Transverse colon (tissue), 4 donors: ENCODE data around the gene PECR. TPM values are rescaled to one million over a fixed set of nuclear protein-coding genes. Genes with fewer than 3 reads are reported as not detected.

Experiments
- DNase-seq: peaks from one replicate; pipeline ENCODE4 v3.0.0-alpha.2; 2019
- H3K27ac ChIP-seq, 4 donors: fragments of 200-600 bp; sonication (generic); 2 replicates each; pipeline ENCODE4 v1.5.1; 2016 to 2018; ENCODE audit warnings: inconsistent platforms in 4 of 4
- H3K27me3 ChIP-seq: fragments of 200-600 bp; sonication (generic); 2 replicates; pipeline ENCODE4 v1.5.1; 2017; ENCODE audit warnings: inconsistent platforms
- H3K36me3 ChIP-seq, 4 donors: fragments of 200-600 bp; sonication (generic); 2 replicates each; pipeline ENCODE4 v1.5.1; 2017 to 2019; ENCODE audit warnings: inconsistent platforms in 4 of 4
- H3K4me1 ChIP-seq, 4 donors: fragments of 200-600 bp; sonication (generic); 2 replicates each; pipeline ENCODE4 v1.5.1; 2017 to 2020; ENCODE audit warnings: inconsistent platforms in 4 of 4
- H3K4me3 ChIP-seq, 4 donors: fragments of 200-600 bp; sonication (generic); 1 replicate in 1 of 4; 2 replicates in 3 of 4; pipeline versions ENCODE4 v1.5.1 to v1.6.1; 2017 to 2019; ENCODE audit warnings: inconsistent platforms in 4 of 4
- H3K9me3 ChIP-seq, 2 donors: fragments of 200-600 bp; sonication (generic); 2 replicates each; pipeline ENCODE4 v1.5.1; 2017 to 2019; ENCODE audit warnings: inconsistent platforms in 2 of 2
- EP300 ChIP-seq: sonication (generic); formaldehyde crosslinking; IDR thresholded peaks from one replicate; pipeline ENCODE4 v1.6.1; 2017; ENCODE audit warnings: antibody characterized with exemption, low read depth
- POLR2A ChIP-seq: fragments of 450-650 bp; IDR thresholded peaks from one replicate; pipeline ENCODE4 v1.6.1; 2016; ENCODE audit warnings: antibody characterized with exemption, mild to moderate bottlenecking, moderate library complexity
- POLR2AphosphoS5 ChIP-seq, 3 donors: sonication (generic); formaldehyde crosslinking; IDR thresholded peaks; one replicate each; pipeline ENCODE4 v1.6.1; 2016; ENCODE audit warnings: antibody characterized with exemption in 3 of 3
- WGBS, 2 donors: methylation state at CpG; one replicate each; pipeline ENCODE4 v1.1.5; 2018; ENCODE audit warnings: low coverage in 1 of 2; 5-methylcytosine and 5-hydroxymethylcytosine counted together
- in situ Hi-C, 4 donors: fragments of 200-750 bp; cut with MboI; loops; one replicate each; pipeline versions ENCODE4 v1.15.0 to v1.15.1; 2017; ENCODE audit warnings: low sequenced_read_pairs in 3 of 4, low pct_ligation_motif_present in 1 of 4, low pct_unique_long_range_greater_than_20kb in 1 of 4
- intact Hi-C: fragments of 100-400 bp; cut with DNase I; formaldehyde crosslinking; loops from one replicate; pipeline ENCODE4 v1.15.1; 2023; ENCODE audit warnings: low total_unique reads
- total RNA-seq, 4 donors: library from RNA; depleted of rRNA; stranded (reverse); fragments of >200 nt; gene quantifications; one replicate each; pipeline ENCODE4 v1.1.0, GENCODE V29; 2016
- TF ChIP-seq, protein P1 (sequence below), 5 experiments: fragments of 200-600 bp in 3 of 5; fragments of 450-650 bp in 2 of 5; sonication (generic) in 3 of 5; IDR thresholded peaks; 1 replicate in 2 of 5; 2 replicates in 3 of 5; pipeline ENCODE4 v1.5.1; 2016 to 2017; ENCODE audit warnings: antibody characterized with exemption in 5 of 5, inconsistent platforms in 3 of 5, mild to moderate bottlenecking in 2 of 5, moderate library complexity in 1 of 5

PECR gene
- total RNA-seq, 4 donors from 2014 or later: 10.3 to 137 (median 25.8) TPM

DNA sequence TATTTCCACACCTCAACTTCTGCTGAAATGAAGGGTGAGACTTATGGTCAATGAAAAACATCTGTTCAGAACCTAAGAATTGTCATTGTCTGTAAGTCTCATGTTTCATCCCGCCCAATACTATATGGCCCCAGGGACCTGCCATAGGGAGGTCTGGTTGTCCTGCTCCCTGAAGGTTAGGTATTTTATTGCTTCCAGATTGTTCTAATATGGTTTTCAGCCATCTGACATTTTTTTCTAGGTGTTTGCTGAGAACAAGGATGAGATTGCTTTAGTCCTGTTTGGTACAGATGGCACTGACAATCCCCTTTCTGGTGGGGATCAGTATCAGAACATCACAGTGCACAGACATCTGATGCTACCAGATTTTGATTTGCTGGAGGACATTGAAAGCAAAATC lies 34.8 kb upstream of the PECR start:
- in situ Hi-C loops (loop anchor here in 2 of 4 donors (25.0 kb wide), 1 partner anchor 296 kb away; the partner anchor contains the start of gene SMARCAL1 (in 2 of the 2)), intact Hi-C loops (no loop called here)
- Histone ChIP-seq H3K27me3 (no peaks in the 10 kb centered on the region), H3K27ac (no peak overlapping the region), H3K4me3 (no peak overlapping the region), H3K36me3 (peaks cover 0 to 42% (median 18%) of the 10 kb centered on the region in 4 donors), H3K4me1 (peaks cover 6 to 34% (median 11%) of the 10 kb centered on the region in 4 donors), H3K9me3 (no peaks in the 10 kb centered on the region)
- TF ChIP-seq POLR2AphosphoS5 (IDR thresholded peaks at IDR 0.05): no peak
- no peak for TF ChIP-seq POLR2A
- TF ChIP-seq, protein P1, sequence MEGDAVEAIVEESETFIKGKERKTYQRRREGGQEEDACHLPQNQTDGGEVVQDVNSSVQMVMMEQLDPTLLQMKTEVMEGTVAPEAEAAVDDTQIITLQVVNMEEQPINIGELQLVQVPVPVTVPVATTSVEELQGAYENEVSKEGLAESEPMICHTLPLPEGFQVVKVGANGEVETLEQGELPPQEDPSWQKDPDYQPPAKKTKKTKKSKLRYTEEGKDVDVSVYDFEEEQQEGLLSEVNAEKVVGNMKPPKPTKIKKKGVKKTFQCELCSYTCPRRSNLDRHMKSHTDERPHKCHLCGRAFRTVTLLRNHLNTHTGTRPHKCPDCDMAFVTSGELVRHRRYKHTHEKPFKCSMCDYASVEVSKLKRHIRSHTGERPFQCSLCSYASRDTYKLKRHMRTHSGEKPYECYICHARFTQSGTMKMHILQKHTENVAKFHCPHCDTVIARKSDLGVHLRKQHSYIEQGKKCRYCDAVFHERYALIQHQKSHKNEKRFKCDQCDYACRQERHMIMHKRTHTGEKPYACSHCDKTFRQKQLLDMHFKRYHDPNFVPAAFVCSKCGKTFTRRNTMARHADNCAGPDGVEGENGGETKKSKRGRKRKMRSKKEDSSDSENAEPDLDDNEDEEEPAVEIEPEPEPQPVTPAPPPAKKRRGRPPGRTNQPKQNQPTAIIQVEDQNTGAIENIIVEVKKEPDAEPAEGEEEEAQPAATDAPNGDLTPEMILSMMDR (IDR thresholded peaks at IDR 0.05): no peak
- no peak for TF ChIP-seq EP300
- DNase-seq: no peak
- 89 to 100% methylated on average over 1 of the region's 1 CpG for WGBS, 2 donors

DNA sequence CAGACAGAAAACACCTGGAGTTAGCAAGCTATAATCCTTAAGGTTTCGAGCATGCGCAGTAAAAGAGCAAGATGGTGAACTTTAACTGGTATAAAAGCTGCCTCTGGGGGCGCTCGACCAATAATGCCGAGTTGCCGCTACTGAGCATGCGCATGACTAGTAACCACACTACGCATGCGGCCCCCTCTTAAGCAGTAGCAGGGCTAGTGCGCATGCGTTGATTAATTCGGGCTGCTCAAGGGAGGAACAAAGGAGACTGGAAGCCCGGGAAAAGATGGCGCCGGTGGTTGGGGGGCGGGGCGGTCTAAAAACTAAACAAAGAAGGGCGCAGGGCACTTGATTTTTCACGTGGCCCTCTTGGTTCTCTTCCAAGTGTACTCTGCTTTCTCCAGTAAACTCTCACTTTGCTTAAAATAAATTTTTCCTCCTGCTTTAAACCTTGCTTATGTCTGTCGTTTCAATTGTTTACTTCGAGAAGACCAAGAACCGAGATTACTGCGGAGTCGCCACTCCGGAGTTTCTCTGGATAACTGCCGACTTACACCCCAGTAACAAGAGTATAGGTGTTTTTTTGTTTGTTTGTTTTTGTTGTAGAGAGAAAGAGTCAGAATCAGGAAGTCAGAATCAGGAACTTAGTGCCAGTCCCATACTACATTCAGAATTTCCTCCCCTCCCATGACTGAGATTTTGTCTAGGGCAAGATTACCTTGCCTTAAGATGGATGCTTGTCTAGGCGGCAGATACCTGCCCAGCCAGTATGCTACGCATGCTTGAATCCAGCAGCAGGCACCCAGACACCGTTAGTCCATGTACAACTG lies 33.3 kb upstream of the PECR start:
- peaks cover 0 to 30% (median 14%) of the 10 kb centered on the region in 4 donors for H3K36me3 ChIP-seq
- intact Hi-C loops: no loop called here
- 12 to 13% methylated on average over 17 to 29 of the region's 29 CpGs for WGBS, 2 donors
- H3K27me3 ChIP-seq: no peaks in the 10 kb centered on the region
- in situ Hi-C loops: loop anchor here in 2 of 4 donors (25.0 kb wide), 1 partner anchor 297 kb away; the partner anchor contains the start of gene SMARCAL1 (in 2 of the 2)
- peaks cover 14 to 49% (median 22%) of the 10 kb centered on the region in 4 donors for H3K4me1 ChIP-seq
- H3K9me3 ChIP-seq: no peaks in the 10 kb centered on the region
- peak overlapping the region; percentile 79 to 86 (median 84) for H3K27ac ChIP-seq
- DNase-seq: peak; percentile 99
- peak overlapping the region; percentile 36 to 61 (median 42) for H3K4me3 ChIP-seq
- TF ChIP-seq EP300: no peak
- TF ChIP-seq POLR2A: no peak
- TF ChIP-seq, protein P1 (IDR thresholded peaks at IDR 0.05): peak; percentile 80 to 94 (median 87)
- peak in 2 of 3 donors; percentile 22 to 43 for TF ChIP-seq POLR2AphosphoS5 (IDR thresholded peaks at IDR 0.05)

- Histone ChIP-seq H3K36me3 (peaks cover 0 to 25% (median 11%) of the 10 kb centered on the region in 4 donors), H3K9me3 (no peaks in the 10 kb centered on the region), H3K27ac (peak overlapping the region; percentile 55 to 79 (median 68)), H3K4me3 (no peak overlapping the region), H3K27me3 (no peaks in the 10 kb centered on the region), H3K4me1 (peaks cover 14 to 51% (median 24%) of the 10 kb centered on the region in 4 donors)
- in situ Hi-C loops: loop anchor here in 2 of 4 donors (25.0 kb wide), 1 partner anchor 298 kb away; the partner anchor contains the start of gene SMARCAL1 (in 2 of the 2)
- TF ChIP-seq, protein P1 (IDR thresholded peaks at IDR 0.05): no peak
- TF ChIP-seq POLR2AphosphoS5 (IDR thresholded peaks at IDR 0.05): no peak
- TF ChIP-seq POLR2A: no peak
- no peak for TF ChIP-seq EP300
- 25 to 27% methylated on average over 2 to 4 of the region's 4 CpGs for WGBS, 2 donors
- intact Hi-C loops: no loop called here
- no peak for DNase-seq
Observed at GRCh38 chr2:216114382-216114713, 32.7 kb upstream of the PECR start.

- peaks cover 14 to 53% (median 25%) of the 10 kb centered on the region in 4 donors for H3K4me1 ChIP-seq
- no peaks in the 10 kb centered on the region for H3K27me3 ChIP-seq
- WGBS, 2 donors: 64 to 100% methylated on average over 2 to 3 of the region's 3 CpGs
- H3K36me3 ChIP-seq: peaks cover 0 to 24% (median 5%) of the 10 kb centered on the region in 4 donors
- in situ Hi-C loops: loop anchor here in 2 of 4 donors (25.0 kb wide), 1 partner anchor 299 kb away; the partner anchor contains the start of gene SMARCAL1 (in 2 of the 2)
- no peak for TF ChIP-seq POLR2A
- TF ChIP-seq POLR2AphosphoS5 (IDR thresholded peaks at IDR 0.05): no peak
- TF ChIP-seq, protein P1 (IDR thresholded peaks at IDR 0.05): no peak
- peak overlapping the region in 1 of 4 donors; percentile 66 for H3K27ac ChIP-seq
- DNase-seq: no peak
- H3K4me3 ChIP-seq: no peak overlapping the region
- intact Hi-C loops: no loop called here
- H3K9me3 ChIP-seq: no peaks in the 10 kb centered on the region
Observed at GRCh38 chr2:216113572-216113971, 32.0 kb upstream of the PECR start.
